Stimulated activated CD4-positive, alpha-beta T cell treated with anti-CD3 and anti-CD28 coated beads, Interleukin-4, amount 100 ng/mL, for 24 hours (primary cell): ENCODE data around the gene CDH26.
"Not testable (repeated sequence)": the region's sequence is repeated elsewhere in the genome, so short reads cannot be mapped to it uniquely, and the experiment has no call there.

ENCODE experiments used
- DNase-seq: peaks from one replicate; pipeline ENCODE4 v3.0.0-alpha.2; 2020

CDH26 gene

DNA sequence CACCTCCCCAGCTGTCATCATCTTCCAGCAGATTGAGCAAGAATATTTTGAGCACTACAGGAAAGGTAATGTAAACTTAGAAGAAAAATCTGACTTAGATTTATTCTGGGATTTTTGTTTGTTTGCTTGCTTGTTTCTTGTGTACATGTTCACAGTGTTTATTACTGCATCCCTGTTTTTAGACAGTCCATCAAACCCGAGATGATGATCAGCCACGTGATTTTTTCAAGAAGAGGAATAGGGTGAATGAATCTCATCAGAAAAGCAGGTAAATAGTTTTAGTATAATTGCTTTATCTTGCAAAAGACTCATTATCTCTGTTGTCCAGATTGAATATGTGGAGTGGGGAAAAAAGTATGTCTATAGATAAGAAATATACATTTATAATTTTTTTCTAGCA is 16.0 kb upstream of the CDH26 start:
- no peak for DNase-seq

DNA sequence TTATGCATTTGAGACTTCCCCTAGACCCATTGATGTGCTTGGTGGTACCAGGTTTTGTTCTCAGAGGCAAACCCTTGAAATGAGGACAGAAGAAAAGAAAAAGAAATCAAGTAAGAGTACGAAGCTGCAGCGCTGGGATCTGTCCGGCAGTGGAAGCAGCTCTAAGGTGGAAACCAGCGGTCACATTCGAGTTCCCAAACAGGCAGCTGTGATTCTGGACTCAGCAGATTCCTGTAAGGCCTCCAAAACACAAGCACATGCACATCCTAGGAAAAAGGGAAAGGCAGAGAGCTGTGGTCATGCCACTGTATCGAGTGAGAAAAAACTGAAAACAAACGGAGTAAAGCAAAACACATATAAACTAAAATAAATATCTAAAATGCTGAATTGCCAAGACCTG is 13.5 kb upstream of the CDH26 start:
- no peak for DNase-seq

DNA sequence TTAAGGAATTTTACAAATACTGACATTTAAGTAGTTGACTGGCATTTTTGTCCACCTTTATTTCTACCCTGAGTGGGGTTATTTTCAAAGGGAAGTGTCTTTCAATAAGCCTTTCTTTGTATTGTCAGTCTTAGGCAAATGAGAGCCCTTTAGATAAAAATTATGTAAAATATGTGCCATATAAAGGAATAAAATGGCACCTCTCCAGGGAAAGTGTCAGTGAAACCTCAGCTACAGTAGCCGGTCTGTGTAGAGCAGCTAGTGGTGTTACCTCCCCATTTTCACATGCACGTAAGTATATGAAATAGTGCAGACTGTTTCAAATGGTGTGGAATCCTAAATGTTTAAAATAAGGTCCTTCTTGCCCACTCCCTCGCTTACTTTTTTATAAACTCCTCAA is 13.0 kb upstream of the CDH26 start:
- no peak for DNase-seq

DNA sequence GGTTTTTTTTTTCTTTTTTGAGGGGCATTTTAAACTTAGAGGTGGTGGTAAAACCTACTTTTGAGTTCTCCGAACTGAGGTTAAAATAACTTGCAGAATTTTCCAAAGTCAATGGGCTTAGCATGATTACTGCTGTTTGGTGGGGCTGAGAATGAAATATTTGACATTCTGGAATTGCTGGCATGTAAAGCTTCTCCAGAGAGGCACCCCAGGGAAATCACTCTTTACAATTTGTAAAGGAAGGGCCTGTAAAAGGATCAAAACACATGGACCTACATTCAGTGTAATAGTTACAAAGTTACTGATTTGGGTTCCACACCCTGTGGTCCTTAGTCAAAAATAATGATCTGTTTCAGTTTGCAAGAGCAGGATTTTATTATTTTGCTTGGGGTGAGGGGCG is 12.5 kb upstream of the CDH26 start:
- DNase-seq, result no peak

DNA sequence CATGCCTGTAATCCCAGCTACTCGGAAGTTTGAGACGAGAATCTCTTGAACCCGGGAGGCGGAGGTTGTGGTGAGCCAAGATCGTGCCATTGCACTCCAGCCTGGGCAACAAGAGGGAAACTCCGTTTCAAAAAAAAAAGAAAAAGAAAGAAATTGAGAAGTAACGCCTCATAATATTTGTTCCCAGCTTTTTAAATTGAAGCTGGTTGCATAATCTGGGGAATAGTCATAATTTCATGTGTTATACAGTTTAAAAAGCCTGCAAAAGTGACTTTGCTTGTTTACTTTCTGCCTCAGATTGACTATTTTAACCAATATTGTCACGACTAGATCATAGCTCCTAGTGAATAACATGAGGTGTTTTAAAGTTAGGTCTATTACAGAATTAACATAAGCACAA is 10.8 kb upstream of the CDH26 start:
- no peak for DNase-seq

DNA sequence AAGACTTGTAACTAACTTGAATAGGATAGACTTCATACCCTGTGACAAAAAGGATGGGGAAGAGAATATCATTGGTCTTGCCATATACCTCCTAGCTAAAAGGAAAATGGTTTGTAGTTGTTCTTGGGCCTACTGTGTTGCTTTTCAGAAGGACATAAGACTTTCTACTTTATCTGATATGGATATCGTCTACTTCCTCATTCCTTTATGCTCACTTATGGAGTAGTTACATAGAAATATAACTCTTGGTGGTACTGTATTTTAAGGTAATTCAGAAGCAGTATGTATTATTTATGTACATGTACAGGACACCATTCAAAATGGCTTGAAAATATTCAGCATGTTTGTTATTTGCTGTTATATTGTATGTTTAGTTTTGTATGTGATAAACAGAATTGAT is 10.0 kb upstream of the CDH26 start:
- DNase-seq, result no peak

DNA sequence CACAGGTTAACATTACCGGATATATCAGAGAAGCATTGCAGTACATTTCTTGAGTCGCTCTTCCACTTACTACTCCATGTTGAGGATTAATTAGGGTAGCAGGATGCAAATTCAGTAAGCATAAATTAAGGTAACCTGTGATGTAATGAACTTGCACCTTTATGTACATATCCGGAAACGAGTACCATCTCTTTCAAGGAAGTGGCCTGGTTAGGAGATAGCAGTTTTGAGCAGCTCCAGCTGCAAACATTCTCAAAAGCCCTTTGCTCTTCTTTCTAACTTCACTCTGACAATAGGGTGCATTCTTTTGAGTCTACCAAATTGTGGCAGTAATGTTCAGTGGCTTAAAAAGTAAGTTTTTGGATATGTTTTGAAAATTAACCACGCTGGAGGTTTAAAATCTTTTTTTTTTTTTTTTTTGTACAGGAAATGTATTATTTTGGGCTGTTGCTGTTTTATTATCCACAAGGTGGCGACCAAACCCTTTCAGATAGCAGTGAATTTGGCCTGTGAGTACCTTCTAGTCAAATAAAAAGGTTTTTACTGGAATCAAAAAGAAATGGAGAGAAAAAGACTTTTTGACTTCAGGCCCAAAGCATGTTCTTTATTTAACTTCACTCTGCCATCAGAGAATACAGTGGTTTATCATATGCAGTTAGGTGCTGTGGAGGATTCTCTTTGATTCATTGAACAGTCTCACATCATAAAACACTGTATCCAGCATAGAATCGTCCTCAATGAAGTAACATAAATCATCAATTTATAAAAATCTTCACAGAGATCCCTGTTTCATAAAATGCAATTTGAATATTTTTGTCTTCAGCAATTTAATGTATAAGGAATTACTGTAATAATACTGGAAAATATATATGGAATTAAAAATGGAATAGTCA is 9.1 kb upstream of the CDH26 start:
- DNase-seq, result peak; percentile 25

DNA sequence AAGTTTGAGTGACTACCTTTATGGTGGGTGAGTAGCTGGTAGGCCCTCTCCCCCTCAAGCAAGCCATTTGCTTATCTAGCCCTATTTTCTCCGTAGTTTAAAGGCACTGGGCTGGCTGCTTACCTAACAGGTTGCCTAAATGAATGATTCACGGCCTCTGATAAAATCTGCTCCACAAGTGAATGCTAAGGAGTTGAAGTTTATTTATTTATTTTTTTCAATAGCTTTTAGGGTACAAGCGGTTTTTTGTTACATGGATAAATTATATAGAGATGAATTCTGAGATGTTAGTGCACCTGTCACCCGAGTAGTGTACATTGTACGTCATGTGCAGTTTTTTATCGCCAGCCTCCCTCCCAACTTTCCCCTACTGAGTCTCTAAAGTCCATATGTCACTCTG is 8.3 kb upstream of the CDH26 start:
- DNase-seq, result no peak

DNA sequence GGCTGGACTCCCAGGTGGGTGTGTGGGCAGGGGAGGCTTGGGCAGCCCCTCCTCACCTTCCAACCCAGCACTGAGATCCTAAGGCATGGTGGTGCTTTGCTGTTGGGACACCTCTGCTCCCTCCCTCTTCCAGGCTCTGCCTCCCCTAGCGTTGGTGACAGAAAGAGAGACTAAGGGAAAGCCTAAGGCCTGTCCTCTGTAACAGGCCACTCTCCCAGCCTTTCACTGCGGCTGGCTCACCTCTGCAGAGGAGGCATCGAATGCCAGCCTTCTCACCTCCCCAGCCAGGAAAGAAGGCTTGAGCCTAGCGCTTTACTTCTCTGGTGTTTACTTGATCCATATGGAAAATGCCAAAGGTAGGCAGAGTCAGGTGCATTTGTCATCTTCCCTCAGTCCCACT is 3.5 kb upstream of the CDH26 start:
- no peak for DNase-seq

DNA sequence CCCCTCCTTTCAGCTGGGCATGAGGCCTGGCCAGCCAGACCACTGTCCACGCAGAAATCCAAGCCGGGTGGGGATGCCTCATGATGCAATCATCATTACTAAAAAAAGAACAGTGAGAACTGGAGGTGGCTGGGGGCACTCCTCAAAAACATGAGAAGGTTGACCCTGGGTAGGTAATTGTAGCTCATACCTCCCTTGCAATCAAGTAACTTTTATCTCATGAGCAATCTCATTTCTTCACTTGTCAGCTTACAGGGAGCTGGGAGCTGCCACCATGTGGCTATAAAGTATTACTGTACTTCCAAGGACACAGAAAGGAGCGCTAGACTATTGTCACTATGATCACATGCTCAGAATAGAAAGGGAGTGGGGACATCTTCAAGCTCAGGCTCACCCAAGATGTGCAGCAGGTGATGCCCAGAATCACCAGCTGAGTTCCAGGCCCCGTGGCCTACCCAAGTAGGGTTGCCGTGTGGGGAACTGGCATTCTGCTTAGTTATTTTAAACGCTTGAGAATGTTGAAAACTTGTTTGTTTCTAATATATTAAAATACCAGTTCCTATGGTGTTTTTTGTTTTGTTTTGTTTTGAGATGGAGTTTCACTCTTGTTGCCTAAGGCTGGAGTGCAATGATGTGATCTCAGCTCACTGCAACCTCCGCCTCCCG is 3.0 kb upstream of the CDH26 start:
- DNase-seq, result no peak

DNA sequence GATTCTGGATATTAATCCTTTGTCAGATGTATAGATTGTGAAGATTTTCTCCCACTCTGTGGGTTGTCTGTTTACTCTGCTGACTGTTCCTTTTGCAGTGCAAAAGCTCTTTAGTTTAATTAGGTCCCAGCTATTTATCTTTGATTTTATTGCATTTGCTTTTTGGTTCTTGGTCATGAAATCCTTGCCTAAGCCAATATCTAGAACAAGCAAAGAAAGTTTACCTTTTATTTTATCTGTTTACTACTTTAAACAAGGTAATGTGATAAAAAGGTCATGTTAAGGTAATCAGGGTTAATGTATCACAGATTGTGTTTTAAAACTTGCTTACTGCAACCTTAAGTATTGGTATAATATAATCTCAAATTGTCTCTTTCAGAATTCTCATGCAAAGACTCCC is 655 bp upstream of the CDH26 start:
- not testable (repeated sequence) for DNase-seq

DNA sequence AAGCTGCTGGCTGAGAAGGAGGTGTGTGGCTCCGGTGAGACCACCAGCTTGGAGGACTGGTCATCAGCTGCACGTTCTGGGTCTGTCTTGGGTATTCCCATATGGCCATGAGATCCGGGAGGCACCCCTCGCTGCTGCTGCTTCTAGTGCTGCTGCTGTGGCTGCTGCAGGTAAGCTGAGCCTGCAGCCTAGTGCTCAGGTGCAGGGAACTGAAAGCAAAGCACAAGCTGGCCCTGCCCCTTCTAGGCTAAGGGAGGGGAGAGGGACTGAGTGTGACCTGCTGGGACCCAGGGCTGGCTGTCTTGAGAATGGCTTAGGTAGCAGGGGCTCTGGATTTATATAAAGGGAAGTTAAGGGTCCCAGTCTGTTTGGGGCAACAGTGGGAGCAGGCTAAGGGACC is 403 bp downstream of the CDH26 start:
- no peak for DNase-seq

DNA sequence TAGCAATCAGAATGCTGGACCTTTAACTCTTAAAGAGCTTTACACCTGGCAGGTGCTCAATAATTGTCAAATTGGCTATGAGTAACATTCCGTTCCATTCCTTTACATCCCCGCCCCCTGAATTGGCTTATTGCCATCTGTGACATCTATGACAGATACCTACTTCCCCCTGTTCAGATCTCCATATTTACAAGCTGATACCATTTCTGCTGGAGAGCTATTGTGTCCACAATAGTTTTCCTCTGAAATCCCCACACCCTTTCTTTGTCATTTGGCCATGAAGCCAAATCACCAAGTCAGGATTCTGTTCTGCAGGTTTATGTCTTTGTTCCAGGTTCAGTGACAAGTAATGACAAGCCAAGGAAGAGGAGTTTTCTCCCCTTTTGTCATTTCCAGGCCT is 3.2 kb downstream of the CDH26 start:
- DNase-seq, result no peak

DNA sequence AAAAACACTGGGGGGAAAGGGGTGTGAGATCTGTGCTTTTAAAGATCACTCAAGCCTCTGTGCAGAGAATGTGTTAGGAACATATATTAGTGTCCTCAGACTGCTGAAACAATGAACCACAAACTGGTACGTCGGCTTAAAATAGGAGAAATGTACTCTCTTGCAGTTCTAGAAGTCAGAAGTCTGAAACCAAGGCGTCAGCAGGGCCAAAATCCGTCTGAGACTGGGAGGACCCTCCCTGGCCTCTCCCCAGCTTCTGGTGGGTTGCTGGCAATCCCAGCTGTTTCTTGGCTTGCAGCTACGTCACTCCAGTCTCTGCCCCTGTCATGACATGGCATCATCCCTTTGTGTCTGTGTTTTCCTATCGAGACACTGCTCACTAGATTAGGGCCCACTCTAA is 3.9 kb downstream of the CDH26 start:
- no peak for DNase-seq

DNA sequence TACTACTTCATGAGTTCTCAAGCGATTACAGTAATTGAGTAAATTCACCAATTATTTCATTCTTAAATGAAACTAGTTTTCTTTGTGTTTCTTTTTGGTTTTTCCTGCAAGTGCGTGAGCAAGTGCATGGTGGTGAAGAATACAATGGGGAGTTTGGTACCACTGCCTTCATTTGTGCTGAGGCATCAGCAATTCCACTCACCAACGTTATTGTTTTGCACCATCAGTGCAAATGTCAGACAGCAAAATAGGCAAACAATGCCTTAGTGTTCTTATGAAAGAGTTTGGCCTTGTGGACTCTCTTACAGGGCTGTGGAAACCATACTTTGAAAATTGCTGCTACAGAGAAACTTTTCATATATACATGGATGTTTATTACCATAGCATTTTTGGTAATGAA is 8.2 kb downstream of the CDH26 start:
- DNase-seq, result no peak

DNA sequence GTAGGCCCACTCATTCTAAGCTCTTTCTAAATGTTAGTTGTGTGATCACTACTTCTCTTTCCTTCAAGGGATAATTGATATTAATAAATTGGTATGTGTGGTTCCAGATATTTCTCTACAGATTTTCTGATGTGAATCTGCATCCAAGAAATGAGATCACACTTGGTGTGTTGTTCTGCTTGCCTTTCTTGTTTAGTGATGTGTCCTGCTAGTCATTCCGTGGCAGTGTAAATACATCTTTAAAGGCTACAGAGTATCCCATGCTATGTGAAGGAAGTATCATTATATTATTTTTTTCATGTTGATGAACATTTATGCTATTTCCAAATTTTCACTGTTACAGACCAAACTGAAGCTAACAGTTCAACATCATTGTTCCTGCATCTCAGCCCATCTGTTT is 13.2 kb downstream of the CDH26 start:
- no peak for DNase-seq

DNA sequence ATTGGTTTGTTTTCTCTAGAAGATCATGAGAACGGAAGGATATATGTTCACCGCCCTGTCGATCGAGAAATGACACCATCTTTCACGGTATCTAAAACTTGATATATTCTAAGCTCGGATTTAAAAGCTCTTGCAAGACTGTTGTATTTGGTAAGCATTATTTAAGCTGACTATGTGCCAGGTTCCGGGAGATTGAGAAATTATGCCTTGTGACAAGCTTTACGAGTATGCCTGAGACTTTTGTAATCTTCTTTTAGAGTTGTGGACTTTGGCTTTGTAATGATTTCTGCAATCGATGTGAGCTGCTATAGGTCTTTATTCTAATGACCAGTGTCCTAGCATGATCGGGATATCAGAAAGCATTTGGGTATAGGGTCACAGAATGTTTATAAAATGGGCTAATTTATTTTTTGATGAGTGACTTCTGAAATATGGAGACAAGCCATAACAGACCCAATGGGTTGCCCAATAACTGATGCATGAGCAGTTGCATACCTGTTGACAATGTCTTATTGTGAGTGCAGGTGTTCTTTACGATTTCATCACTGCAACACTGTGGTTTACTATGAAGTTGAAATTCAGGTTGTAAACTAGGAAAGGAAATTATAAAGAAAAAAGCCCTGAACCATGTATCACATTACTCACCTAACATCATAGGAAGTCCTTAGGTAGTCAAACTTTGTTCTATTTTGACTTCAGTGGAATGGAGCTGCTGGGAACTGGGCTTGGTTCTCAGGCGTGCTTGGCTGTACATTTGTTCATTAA is 14.0 kb downstream of the CDH26 start:
- no peak for DNase-seq

DNA sequence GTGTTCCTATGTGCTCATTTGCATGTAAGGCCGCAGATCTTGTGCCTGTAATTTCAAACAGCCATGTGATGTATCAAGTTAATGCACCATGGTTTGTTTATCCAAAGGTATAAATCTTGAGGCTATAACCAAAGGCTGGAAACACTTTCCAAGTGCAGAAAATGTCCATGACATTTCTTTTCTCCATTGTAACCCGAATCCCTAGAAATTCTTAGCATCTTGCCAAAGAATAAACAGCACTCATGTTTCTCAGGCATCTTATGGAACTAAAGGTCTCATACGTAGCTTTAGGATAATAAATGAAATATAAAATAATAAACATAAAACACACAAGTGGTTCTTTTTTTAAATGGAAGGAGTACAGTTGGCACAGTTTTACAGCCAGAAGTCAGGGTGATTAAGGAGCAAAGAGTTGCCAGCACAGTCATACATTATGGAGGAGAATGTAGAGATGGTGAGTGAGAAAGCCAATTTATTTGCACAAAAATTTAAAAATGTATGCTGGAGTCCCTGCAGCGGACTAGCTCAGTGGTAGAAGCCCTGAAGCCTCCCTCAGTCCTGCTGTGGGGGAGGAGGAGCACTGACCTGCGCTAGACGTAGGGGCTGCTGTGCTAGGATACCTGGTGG is 18.0 kb downstream of the CDH26 start:
- DNase-seq, result no peak

DNA sequence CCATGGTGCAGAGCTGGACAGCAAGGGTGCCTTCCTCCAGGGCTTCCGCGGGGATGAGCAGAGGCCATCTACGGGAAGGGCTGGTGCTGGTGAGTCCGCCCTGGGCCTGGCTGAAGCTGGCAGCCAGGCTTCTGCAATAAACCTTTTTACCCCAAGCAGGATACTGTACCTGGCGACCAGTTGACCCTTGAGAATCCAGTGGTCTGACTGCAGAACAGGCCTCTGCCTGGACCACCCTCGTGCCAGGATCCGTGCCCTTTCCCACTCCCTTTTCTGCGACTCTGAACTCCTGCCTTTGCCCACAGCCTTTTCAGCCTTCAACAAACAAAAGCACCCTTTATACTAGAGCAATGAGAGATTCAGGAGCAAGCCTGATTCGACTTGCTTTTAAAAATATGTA is 18.9 kb downstream of the CDH26 start:
- no peak for DNase-seq

DNA sequence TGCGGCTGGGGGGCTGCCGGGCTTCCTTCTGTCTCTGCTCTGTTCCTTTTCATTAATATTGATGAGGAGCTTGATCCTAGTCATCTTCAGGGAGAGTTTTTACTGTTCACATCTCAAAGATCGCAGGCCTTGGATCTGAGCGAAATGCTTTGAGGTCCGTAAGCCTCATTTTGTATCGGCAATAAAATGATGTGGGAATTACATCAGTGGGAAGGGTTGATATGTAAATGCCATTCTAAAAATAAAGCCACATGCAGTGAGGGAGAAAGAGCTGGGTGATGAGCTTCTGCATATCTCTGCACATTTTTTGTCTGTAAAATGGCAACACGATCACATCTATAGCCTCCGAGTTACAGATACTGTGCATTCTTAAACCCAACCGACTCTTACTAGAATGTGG is 24.9 kb downstream of the CDH26 start:
- no peak for DNase-seq

DNA sequence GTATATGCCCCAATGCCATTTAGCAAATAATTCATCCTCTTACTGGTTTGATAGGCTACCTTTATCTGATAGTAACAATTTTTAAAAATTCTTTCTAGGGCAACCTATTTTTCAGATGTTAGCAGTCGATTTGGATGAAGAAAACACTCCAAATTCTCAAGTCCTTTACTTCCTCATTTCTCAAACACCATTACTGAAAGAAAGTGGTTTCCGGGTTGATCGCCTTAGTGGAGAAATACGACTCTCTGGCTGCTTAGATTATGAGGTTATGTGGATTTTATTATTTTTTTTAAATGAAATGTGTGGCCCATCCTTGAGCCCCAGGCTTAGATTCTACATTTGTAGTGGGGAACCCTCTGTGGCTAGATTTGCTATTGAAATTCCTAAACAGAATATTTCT is 26.3 kb downstream of the CDH26 start:
- DNase-seq, result no peak

DNA sequence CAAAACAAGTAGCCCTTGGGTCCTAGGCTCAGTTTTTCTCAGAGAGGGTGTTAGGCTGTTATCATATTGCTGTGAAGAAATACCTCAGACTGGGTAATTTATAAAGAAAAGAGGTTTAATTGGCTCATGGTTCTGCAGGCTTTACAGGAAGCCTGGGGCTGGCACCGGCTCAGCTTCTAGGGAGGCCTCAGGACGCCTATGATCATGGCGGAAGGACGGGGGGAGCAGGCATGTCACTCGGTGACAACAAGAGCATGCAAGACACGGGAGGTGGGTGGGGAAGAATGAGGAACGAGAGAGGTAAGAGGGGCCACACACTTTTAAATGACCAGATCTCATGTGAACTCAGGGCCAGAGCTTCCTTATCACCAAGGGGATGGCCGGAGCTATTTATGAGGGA is 26.9 kb downstream of the CDH26 start:
- DNase-seq, result no peak

DNA sequence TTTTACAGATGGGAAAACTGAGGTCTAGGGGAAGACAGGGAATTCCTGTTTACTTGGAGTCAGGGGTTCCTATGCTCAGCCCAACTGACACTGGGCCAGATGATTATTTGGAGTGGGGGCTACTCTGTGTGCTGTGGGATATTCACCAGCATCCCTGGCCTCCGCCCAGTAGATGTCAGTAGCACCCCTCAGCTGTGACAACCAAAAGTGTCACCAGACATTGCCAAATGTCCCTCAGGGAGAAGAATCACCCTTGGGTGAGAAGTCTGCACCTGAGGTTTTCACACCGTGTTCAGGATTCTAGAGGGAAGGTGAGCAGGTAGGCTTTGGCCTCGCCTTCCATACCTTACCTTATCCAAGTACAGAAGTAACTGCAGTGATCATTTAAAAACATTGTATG is 27.6 kb downstream of the CDH26 start:
- DNase-seq, result no peak

DNA sequence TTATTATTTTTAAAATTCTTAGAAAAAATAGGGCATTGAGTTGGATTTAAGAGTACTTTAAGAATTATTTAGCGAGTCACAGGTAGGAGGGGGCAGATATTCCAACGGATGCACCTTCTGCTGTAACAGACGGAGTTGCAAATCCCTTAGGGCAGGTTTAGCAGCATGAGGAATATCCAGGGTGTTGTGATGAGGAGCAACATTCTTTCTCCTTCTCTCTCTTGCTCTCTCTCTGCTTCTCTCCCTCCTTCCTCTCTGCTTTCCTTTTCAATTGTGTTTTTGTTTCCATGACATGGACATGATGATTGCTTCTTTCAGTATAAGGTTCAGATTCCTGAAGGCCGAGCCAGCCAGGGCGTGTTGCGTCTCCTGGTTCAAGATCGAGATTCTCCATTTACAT is 28.9 kb downstream of the CDH26 start:
- no peak for DNase-seq
